GM23338 (cell line): Measurements from ENCODE around the gene TLR7. TPM values are rescaled to one million over a fixed set of nuclear protein-coding genes. Genes with fewer than 3 reads are reported as not detected.

ENCODE experiments used
- ATAC-seq: fragments of 200-7000 bp; cut with Tn5 transposase; 3 replicates; pipeline ENCODE4 v1.9.1; 2020
- DNase-seq: peaks from one replicate; pipeline ENCODE4 v3.0.0-alpha.2; 2015; ENCODE audit warnings: low spot score
- H2AFZ ChIP-seq: fragments of 200-600 bp; sonication (generic); 2 replicates; pipeline ENCODE4 v1.8.0; 2016; ENCODE audit warnings: antibody characterized with exemption, mild to moderate bottlenecking, moderate library complexity
- H3F3A ChIP-seq: fragments of 200-600 bp; sonication (generic); replicated peaks from 2 replicates; pipeline ENCODE4 v1.8.0; 2017; ENCODE audit warnings: antibody characterized with exemption, mixed run types, low read depth
- H3K27ac ChIP-seq: fragments of 200-600 bp; sonication (generic); 2 replicates; pipeline ENCODE4 v1.6.1; 2016; ENCODE audit warnings: low read depth
- H3K27me3 ChIP-seq: fragments of 200-600 bp; sonication (generic); 2 replicates; pipeline ENCODE4 v1.8.0; 2016; ENCODE audit warnings: mild to moderate bottlenecking, mixed run types, moderate library complexity; ENCODE audit not compliant: insufficient read depth
- H3K36me3 ChIP-seq: fragments of 200-600 bp; sonication (generic); 2 replicates; pipeline ENCODE4 v1.8.0; 2016; ENCODE audit warnings: mild to moderate bottlenecking; ENCODE audit not compliant: insufficient read depth
- H3K4me1 ChIP-seq: fragments of 200-600 bp; sonication (generic); 2 replicates; pipeline ENCODE4 v1.8.0; 2016; ENCODE audit warnings: mild to moderate bottlenecking, moderate library complexity; ENCODE audit not compliant: insufficient read depth
- H3K4me2 ChIP-seq: fragments of 200-600 bp; sonication (generic); 2 replicates; pipeline ENCODE4 v1.7.1; 2017; ENCODE audit warnings: mixed run types
- H3K4me3 ChIP-seq: fragments of 200-600 bp; sonication (generic); 2 replicates; pipeline ENCODE4 v1.6.1; 2016; ENCODE audit warnings: mixed run types
- H3K79me2 ChIP-seq: fragments of 200-600 bp; sonication (generic); replicated peaks from 2 replicates; pipeline ENCODE4 v1.8.0; 2017; ENCODE audit warnings: mild to moderate bottlenecking; ENCODE audit not compliant: insufficient read depth
- H3K9me2 ChIP-seq: fragments of 200-600 bp; sonication (generic); 2 replicates; pipeline ENCODE4 v1.8.0; 2017; ENCODE audit not compliant: insufficient read depth
- H4K20me1 ChIP-seq: fragments of 200-600 bp; sonication (generic); replicated peaks from 2 replicates; pipeline ENCODE4 v1.8.0; 2017; ENCODE audit warnings: mild to moderate bottlenecking; ENCODE audit not compliant: insufficient read depth
- H3K27ac Mint-ChIP-seq: 2 replicates; pipeline ENCODE4 v1.8.0; 2020; ENCODE audit warnings: inconsistent platforms, mild to moderate bottlenecking, moderate library complexity, mixed read lengths
- H3K27me3 Mint-ChIP-seq: 3 replicates; pipeline ENCODE4 v1.8.0; 2022; ENCODE audit warnings: low read depth, mild to moderate bottlenecking, moderate library complexity, mixed read lengths, inconsistent platforms; ENCODE audit not compliant: insufficient read depth, poor library complexity
- H3K36me3 Mint-ChIP-seq: 3 replicates; pipeline ENCODE4 v1.8.0; 2021; ENCODE audit warnings: low read depth, mild to moderate bottlenecking, inconsistent platforms, moderate library complexity, mixed read lengths
- H3K4me1 Mint-ChIP-seq: 3 replicates; pipeline ENCODE4 v1.8.0; 2020; ENCODE audit warnings: mild to moderate bottlenecking, inconsistent platforms, mixed read lengths
- H3K4me3 Mint-ChIP-seq: 3 replicates; pipeline ENCODE4 v1.8.0; 2021; ENCODE audit warnings: moderate library complexity, mild to moderate bottlenecking, inconsistent platforms, mixed read lengths
- H3K9me3 Mint-ChIP-seq: 3 replicates; pipeline ENCODE4 v1.8.0; 2020; ENCODE audit warnings: moderate library complexity, mild to moderate bottlenecking, inconsistent platforms, mixed read lengths
- EZH2 ChIP-seq: fragments of 200-600 bp; sonication (generic); IDR thresholded peaks from one replicate; pipeline ENCODE4 v1.8.0; 2017; ENCODE audit warnings: antibody characterized with exemption, mild to moderate bottlenecking, low read depth; ENCODE audit not compliant: unreplicated experiment
- EZH2phosphoT487 ChIP-seq: fragments of 200-600 bp; sonication (generic); IDR thresholded peaks from one replicate; pipeline ENCODE4 v1.8.1; 2018; ENCODE audit warnings: antibody characterized with exemption; ENCODE audit not compliant: unreplicated experiment
- JUNB ChIP-seq: IDR thresholded peaks from one replicate; pipeline ENCODE4 v1.6.1; 2016; ENCODE audit warnings: antibody characterized with exemption; ENCODE audit not compliant: unreplicated experiment
- POLR2AphosphoS5 ChIP-seq: IDR thresholded peaks from 2 replicates; pipeline ENCODE4 v1.6.1; 2016; ENCODE audit warnings: antibody characterized with exemption, low read depth
- STAT1 ChIP-seq: IDR thresholded peaks from one replicate; pipeline ENCODE4 v1.6.1; 2016; ENCODE audit warnings: antibody characterized with exemption; ENCODE audit not compliant: unreplicated experiment
- ZNF114 ChIP-seq: fragments of 250-450 bp; sonication (Bioruptor Pico); IDR thresholded peaks from 2 replicates; pipeline ENCODE4 v1.5.0; 2020; ENCODE audit warnings: mild to moderate bottlenecking, moderate library complexity
- polyA plus RNA-seq: library from polyadenylated mRNA; unstranded; fragments of >200 nt; fragmentation: Nextera tagmentation; extraction: Ambion mirVana; gene quantifications from 2 replicates; pipeline ENCODE4 v1.2.1, GENCODE V29; 2016
- total RNA-seq: library from RNA; depleted of rRNA; stranded (reverse); fragments of >200 nt; shearing (Covaris generic); gene quantifications from 2 replicates; pipeline ENCODE4 v1.2.3, GENCODE V29; 2014
- TF ChIP-seq, protein P1 (sequence below): IDR thresholded peaks from 2 replicates; pipeline ENCODE4 v1.6.1; 2016; ENCODE audit warnings: antibody characterized with exemption
- TF ChIP-seq, protein P2 (sequence below), 2 experiments: fragments of 200-600 bp in 1 of 2; sonication (generic) in 1 of 2; conservative IDR thresholded peaks; 2 replicates each; pipeline versions ENCODE4 v1.5.1 to v1.6.1; 2016 to 2017; ENCODE audit warnings: antibody characterized with exemption in 2 of 2, low read depth in 2 of 2, mild to moderate bottlenecking in 2 of 2, moderate library complexity in 1 of 2
- TF ChIP-seq, protein P3 (sequence below): IDR thresholded peaks from one replicate; pipeline ENCODE4 v1.6.1; 2018; ENCODE audit warnings: antibody characterized with exemption; ENCODE audit not compliant: unreplicated experiment
- TF ChIP-seq, protein P4 (sequence below): fragments of 250-450 bp; sonication (Bioruptor Pico); IDR thresholded peaks from 2 replicates; pipeline ENCODE4 v1.5.0; 2020; ENCODE audit warnings: mild to moderate bottlenecking, moderate library complexity

Gene TLR7
- total and polyA plus RNA-seq, 2 experiments from 2014 or later: not detected

DNA sequence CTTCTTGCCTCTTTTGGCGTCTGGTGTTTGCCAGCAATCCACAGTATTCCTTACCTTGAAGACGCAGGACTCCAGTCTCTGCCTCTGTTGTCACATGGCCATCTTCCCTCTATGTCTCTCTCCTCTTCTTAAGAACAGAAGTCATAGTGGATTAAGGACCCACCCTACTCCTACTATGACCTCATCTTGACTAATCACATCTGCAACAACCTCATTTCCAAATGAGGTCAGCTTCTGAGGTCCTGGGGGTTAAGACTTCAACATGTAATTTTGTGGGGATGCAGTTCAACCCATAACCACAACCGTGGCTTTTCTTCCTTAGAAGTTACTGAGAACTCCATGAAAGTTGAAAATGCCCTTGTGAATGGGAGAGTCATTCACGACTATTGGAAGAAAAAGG is 62.8 kb downstream of the TLR7 start:
- Mint-ChIP-seq H3K27ac (no peak overlapping the region), H3K36me3 (no peaks in the 10 kb centered on the region; the same call in 1 of the 3 replicates), H3K4me1 (no peaks in the 10 kb centered on the region), H3K4me3 (no peak overlapping the region), H3K9me3 (no peaks in the 10 kb centered on the region; the same call in 1 of the 3 replicates), H3K27me3 (peaks cover 1% of the 10 kb centered on the region)
- Histone ChIP-seq H3F3A (no peaks in the 10 kb centered on the region), H3K4me2 (no peak overlapping the region), H3K36me3 (no peaks in the 10 kb centered on the region), H3K4me1 (no peaks in the 10 kb centered on the region), H2AFZ (no peak overlapping the region), H4K20me1 (no peaks in the 10 kb centered on the region), H3K4me3 (no peak overlapping the region), H3K27ac (no peak overlapping the region), H3K79me2 (no peaks in the 10 kb centered on the region), H3K27me3 (no peaks in the 10 kb centered on the region), H3K9me2 (no peaks in the 10 kb centered on the region)
- TF ChIP-seq POLR2AphosphoS5 (no peak), ZNF114 (CRISPR knock-in tag) (no peak), STAT1 (no peak)
- TF ChIP-seq, protein P1, sequence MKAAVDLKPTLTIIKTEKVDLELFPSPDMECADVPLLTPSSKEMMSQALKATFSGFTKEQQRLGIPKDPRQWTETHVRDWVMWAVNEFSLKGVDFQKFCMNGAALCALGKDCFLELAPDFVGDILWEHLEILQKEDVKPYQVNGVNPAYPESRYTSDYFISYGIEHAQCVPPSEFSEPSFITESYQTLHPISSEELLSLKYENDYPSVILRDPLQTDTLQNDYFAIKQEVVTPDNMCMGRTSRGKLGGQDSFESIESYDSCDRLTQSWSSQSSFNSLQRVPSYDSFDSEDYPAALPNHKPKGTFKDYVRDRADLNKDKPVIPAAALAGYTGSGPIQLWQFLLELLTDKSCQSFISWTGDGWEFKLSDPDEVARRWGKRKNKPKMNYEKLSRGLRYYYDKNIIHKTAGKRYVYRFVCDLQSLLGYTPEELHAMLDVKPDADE: no peak
- DNase-seq (no peak), ATAC-seq (no peak)

DNA sequence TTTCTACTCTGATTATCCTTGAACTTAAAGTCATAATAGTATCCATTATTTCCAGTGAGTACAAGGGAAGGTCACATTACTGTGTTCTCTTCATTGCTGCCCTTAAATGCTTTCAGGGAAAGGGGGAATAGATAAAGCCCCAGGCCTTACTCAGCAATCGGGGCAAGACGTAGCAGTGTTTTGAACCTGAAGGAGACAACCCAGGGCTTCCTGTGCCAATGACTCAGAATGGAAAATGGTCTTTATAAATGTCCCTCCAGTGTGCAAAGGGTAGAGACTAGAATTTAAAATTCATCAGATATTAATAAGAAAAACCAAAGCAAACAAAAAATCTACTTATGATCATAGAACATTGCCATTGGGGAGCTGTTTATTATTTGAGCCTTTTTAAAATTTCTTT is 63.3 kb downstream of the TLR7 start:
- H3K4me1 ChIP-seq: no peaks in the 10 kb centered on the region
- H3K36me3 Mint-ChIP-seq: peaks cover 2% of the 10 kb centered on the region; the same call in 2 of the 3 replicates
- no peak for ATAC-seq
- no peaks in the 10 kb centered on the region for H3F3A ChIP-seq
- no peak overlapping the region for H2AFZ ChIP-seq
- H3K27me3 ChIP-seq: no peaks in the 10 kb centered on the region
- no peak overlapping the region for H3K4me2 ChIP-seq
- no peak overlapping the region for H3K27ac Mint-ChIP-seq
- H3K9me3 Mint-ChIP-seq: peaks cover 4% of the 10 kb centered on the region; the same call in 2 of the 3 replicates
- H3K27me3 Mint-ChIP-seq: peaks cover 1% of the 10 kb centered on the region
- no peak overlapping the region for H3K27ac ChIP-seq
- H3K9me2 ChIP-seq: no peaks in the 10 kb centered on the region
- no peaks in the 10 kb centered on the region for H4K20me1 ChIP-seq
- no peaks in the 10 kb centered on the region for H3K79me2 ChIP-seq
- no peaks in the 10 kb centered on the region for H3K36me3 ChIP-seq
- no peaks in the 10 kb centered on the region for H3K4me1 Mint-ChIP-seq
- no peak overlapping the region for H3K4me3 Mint-ChIP-seq
- H3K4me3 ChIP-seq: no peak overlapping the region
- DNase-seq: no peak
- TF ChIP-seq EZH2 (no peak), ZNF114 (CRISPR knock-in tag) (no peak), EZH2phosphoT487 (no peak), JUNB (no peak)
- TF ChIP-seq, protein P2, sequence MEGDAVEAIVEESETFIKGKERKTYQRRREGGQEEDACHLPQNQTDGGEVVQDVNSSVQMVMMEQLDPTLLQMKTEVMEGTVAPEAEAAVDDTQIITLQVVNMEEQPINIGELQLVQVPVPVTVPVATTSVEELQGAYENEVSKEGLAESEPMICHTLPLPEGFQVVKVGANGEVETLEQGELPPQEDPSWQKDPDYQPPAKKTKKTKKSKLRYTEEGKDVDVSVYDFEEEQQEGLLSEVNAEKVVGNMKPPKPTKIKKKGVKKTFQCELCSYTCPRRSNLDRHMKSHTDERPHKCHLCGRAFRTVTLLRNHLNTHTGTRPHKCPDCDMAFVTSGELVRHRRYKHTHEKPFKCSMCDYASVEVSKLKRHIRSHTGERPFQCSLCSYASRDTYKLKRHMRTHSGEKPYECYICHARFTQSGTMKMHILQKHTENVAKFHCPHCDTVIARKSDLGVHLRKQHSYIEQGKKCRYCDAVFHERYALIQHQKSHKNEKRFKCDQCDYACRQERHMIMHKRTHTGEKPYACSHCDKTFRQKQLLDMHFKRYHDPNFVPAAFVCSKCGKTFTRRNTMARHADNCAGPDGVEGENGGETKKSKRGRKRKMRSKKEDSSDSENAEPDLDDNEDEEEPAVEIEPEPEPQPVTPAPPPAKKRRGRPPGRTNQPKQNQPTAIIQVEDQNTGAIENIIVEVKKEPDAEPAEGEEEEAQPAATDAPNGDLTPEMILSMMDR (conservative IDR thresholded peaks at IDR 0.05; ENCODE audit: low read depth in 2 of 2): no peak
- TF ChIP-seq, protein P3, sequence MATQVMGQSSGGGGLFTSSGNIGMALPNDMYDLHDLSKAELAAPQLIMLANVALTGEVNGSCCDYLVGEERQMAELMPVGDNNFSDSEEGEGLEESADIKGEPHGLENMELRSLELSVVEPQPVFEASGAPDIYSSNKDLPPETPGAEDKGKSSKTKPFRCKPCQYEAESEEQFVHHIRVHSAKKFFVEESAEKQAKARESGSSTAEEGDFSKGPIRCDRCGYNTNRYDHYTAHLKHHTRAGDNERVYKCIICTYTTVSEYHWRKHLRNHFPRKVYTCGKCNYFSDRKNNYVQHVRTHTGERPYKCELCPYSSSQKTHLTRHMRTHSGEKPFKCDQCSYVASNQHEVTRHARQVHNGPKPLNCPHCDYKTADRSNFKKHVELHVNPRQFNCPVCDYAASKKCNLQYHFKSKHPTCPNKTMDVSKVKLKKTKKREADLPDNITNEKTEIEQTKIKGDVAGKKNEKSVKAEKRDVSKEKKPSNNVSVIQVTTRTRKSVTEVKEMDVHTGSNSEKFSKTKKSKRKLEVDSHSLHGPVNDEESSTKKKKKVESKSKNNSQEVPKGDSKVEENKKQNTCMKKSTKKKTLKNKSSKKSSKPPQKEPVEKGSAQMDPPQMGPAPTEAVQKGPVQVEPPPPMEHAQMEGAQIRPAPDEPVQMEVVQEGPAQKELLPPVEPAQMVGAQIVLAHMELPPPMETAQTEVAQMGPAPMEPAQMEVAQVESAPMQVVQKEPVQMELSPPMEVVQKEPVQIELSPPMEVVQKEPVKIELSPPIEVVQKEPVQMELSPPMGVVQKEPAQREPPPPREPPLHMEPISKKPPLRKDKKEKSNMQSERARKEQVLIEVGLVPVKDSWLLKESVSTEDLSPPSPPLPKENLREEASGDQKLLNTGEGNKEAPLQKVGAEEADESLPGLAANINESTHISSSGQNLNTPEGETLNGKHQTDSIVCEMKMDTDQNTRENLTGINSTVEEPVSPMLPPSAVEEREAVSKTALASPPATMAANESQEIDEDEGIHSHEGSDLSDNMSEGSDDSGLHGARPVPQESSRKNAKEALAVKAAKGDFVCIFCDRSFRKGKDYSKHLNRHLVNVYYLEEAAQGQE: no peak
- TF ChIP-seq, protein P4, sequence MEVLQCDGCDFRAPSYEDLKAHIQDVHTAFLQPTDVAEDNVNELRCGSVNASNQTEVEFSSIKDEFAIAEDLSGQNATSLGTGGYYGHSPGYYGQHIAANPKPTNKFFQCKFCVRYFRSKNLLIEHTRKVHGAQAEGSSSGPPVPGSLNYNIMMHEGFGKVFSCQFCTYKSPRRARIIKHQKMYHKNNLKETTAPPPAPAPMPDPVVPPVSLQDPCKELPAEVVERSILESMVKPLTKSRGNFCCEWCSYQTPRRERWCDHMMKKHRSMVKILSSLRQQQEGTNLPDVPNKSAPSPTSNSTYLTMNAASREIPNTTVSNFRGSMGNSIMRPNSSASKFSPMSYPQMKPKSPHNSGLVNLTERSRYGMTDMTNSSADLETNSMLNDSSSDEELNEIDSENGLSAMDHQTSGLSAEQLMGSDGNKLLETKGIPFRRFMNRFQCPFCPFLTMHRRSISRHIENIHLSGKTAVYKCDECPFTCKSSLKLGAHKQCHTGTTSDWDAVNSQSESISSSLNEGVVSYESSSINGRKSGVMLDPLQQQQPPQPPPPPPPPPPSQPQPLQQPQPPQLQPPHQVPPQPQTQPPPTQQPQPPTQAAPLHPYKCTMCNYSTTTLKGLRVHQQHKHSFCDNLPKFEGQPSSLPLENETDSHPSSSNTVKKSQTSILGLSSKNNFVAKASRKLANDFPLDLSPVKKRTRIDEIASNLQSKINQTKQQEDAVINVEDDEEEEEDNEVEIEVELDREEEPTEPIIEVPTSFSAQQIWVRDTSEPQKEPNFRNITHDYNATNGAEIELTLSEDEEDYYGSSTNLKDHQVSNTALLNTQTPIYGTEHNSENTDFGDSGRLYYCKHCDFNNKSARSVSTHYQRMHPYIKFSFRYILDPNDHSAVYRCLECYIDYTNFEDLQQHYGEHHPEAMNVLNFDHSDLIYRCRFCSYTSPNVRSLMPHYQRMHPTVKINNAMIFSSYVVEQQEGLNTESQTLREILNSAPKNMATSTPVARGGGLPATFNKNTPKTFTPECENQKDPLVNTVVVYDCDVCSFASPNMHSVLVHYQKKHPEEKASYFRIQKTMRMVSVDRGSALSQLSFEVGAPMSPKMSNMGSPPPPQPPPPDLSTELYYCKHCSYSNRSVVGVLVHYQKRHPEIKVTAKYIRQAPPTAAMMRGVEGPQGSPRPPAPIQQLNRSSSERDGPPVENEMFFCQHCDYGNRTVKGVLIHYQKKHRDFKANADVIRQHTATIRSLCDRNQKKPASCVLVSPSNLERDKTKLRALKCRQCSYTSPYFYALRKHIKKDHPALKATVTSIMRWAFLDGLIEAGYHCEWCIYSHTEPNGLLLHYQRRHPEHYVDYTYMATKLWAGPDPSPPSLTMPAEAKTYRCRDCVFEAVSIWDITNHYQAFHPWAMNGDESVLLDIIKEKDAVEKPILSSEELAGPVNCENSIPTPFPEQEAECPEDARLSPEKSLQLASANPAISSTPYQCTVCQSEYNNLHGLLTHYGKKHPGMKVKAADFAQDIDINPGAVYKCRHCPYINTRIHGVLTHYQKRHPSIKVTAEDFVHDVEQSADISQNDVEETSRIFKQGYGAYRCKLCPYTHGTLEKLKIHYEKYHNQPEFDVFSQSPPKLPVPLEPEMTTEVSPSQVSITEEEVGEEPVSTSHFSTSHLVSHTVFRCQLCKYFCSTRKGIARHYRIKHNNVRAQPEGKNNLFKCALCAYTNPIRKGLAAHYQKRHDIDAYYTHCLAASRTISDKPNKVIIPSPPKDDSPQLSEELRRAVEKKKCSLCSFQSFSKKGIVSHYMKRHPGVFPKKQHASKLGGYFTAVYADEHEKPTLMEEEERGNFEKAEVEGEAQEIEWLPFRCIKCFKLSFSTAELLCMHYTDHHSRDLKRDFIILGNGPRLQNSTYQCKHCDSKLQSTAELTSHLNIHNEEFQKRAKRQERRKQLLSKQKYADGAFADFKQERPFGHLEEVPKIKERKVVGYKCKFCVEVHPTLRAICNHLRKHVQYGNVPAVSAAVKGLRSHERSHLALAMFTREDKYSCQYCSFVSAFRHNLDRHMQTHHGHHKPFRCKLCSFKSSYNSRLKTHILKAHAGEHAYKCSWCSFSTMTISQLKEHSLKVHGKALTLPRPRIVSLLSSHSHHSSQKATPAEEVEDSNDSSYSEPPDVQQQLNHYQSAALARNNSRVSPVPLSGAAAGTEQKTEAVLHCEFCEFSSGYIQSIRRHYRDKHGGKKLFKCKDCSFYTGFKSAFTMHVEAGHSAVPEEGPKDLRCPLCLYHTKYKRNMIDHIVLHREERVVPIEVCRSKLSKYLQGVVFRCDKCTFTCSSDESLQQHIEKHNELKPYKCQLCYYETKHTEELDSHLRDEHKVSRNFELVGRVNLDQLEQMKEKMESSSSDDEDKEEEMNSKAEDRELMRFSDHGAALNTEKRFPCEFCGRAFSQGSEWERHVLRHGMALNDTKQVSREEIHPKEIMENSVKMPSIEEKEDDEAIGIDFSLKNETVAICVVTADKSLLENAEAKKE: no peak
